IMR-90 (cell line): ENCODE measurements around the gene DNAJC30. TPM values are rescaled to one million over a fixed set of nuclear protein-coding genes. Genes with fewer than 3 reads are reported as not detected.

Source experiments
- ATAC-seq: fragments of 200-7000 bp; cut with Tn5 transposase; 2 replicates; pipeline ENCODE4 v1.9.1; 2020; ENCODE audit warnings: low read depth, mild to moderate bottlenecking, moderate library complexity
- BruUV-seq: library from RNA; stranded (reverse); fragments of 400-500 nt; replicated peaks from 2 replicates; lab custom pipeline; 2021; lab: Mats Ljungman, UMichigan
- CTCF ChIA-PET: fragments of 300-600 bp; formaldehyde crosslinking; extraction: SDS; loops from one replicate; lab custom pipeline; 2021; ENCODE audit warnings: antibody characterized with exemption; lab: Yijun Ruan, JAX
- POLR2A ChIA-PET: fragments of 300-600 bp; sonication (Branson Sonifier 250); formaldehyde crosslinking; loops from one replicate; lab custom pipeline; 2022; ENCODE audit warnings: antibody characterized with exemption; ENCODE audit not compliant: unreplicated experiment; lab: Charles Lee
- DNase-seq: peaks from one replicate; pipeline ENCODE4 v3.0.0; 2013
- H2AFZ ChIP-seq: replicated peaks from 2 replicates; pipeline ENCODE3; 2013; ENCODE audit warnings: low read length, mild to moderate bottlenecking; ENCODE audit not compliant: poor library complexity
- H2AK5ac ChIP-seq: 2 replicates; pipeline ENCODE4 v1.6.1; 2013; ENCODE audit warnings: low read depth, low read length, inconsistent platforms
- H2AK9ac ChIP-seq: replicated peaks from 2 replicates; pipeline ENCODE3; 2013; ENCODE audit warnings: mild to moderate bottlenecking, low read depth, low read length, moderate library complexity; ENCODE audit not compliant: poor library complexity
- H2BK120ac ChIP-seq: 2 replicates; pipeline ENCODE4 v1.6.1; 2013; ENCODE audit warnings: low read depth, low read length, inconsistent platforms
- H2BK15ac ChIP-seq: 3 replicates; pipeline ENCODE4 v1.6.1; 2013; ENCODE audit warnings: low read depth, low read length, inconsistent platforms
- H2BK20ac ChIP-seq: 2 replicates; pipeline ENCODE4 v1.6.1; 2013; ENCODE audit warnings: low read depth, mild to moderate bottlenecking, inconsistent platforms, low read length, moderate library complexity
- H2BK5ac ChIP-seq: 2 replicates; pipeline ENCODE4 v1.6.1; 2013; ENCODE audit warnings: mild to moderate bottlenecking, low read depth, low read length, inconsistent platforms; ENCODE audit not compliant: poor library complexity, severe bottlenecking
- H3K14ac ChIP-seq: replicated peaks from 2 replicates; pipeline ENCODE4 v1.6.1; 2013; ENCODE audit warnings: low read depth, low read length, inconsistent platforms
- H3K18ac ChIP-seq: 2 replicates; pipeline ENCODE4 v1.6.1; 2013; ENCODE audit warnings: low read depth, low read length, control low read depth
- H3K23ac ChIP-seq: 2 replicates; pipeline ENCODE4 v1.6.1; 2013; ENCODE audit warnings: low read depth, low read length, inconsistent platforms
- H3K27ac ChIP-seq: 2 replicates; pipeline ENCODE4 v1.5.1; 2013; ENCODE audit warnings: mild to moderate bottlenecking, control low read depth, low read length; ENCODE audit not compliant: insufficient read depth
- H3K27me3 ChIP-seq: 2 replicates; pipeline ENCODE4 v1.6.1; 2013; ENCODE audit warnings: low read length; ENCODE audit not compliant: control insufficient read depth, insufficient read depth
- H3K36me3 ChIP-seq: 2 replicates; pipeline ENCODE4 v1.6.1; 2013; ENCODE audit warnings: low read length, mixed read lengths; ENCODE audit not compliant: control insufficient read depth, insufficient read depth
- H3K4ac ChIP-seq: 2 replicates; pipeline ENCODE4 v1.6.1; 2013; ENCODE audit warnings: low read depth, low read length, inconsistent platforms
- H3K4me1 ChIP-seq: 2 replicates; pipeline ENCODE4 v1.6.1; 2013; ENCODE audit warnings: low read length, mixed read lengths; ENCODE audit not compliant: control insufficient read depth, insufficient read depth
- H3K4me2 ChIP-seq: 2 replicates; pipeline ENCODE4 v1.6.1; 2013; ENCODE audit warnings: low read depth, mild to moderate bottlenecking, control low read depth, low read length, moderate library complexity
- H3K4me3 ChIP-seq: 2 replicates; pipeline ENCODE4 v1.5.1; 2013; ENCODE audit warnings: low read depth, mild to moderate bottlenecking, control low read depth, low read length, moderate library complexity; ENCODE audit not compliant: insufficient read depth
- H3K56ac ChIP-seq: 2 replicates; pipeline ENCODE4 v1.6.1; 2013; ENCODE audit warnings: low read length, inconsistent platforms; ENCODE audit not compliant: insufficient read depth; ENCODE audit errors: extremely low read depth
- H3K79me1 ChIP-seq, 2 experiments: 2 replicates each; pipeline ENCODE4 v1.6.1; 2013; ENCODE audit warnings: low read length in 2 of 2, inconsistent platforms in 1 of 2, low read depth in 1 of 2
- H3K9ac ChIP-seq: 2 replicates; pipeline ENCODE4 v1.6.1; 2013; ENCODE audit warnings: low read depth, low read length, control low read depth
- H3K9me1 ChIP-seq: 2 replicates; pipeline ENCODE4 v1.6.1; 2013; ENCODE audit warnings: low read length, inconsistent platforms; ENCODE audit not compliant: insufficient read depth
- H3K9me3 ChIP-seq: 2 replicates; pipeline ENCODE4 v1.6.1; 2013; ENCODE audit warnings: low read length; ENCODE audit not compliant: control insufficient read depth, insufficient read depth
- H4K20me1 ChIP-seq: 2 replicates; pipeline ENCODE4 v1.6.1; 2013; ENCODE audit warnings: low read length, inconsistent platforms; ENCODE audit not compliant: insufficient read depth
- H4K5ac ChIP-seq: 2 replicates; pipeline ENCODE4 v1.6.1; 2013; ENCODE audit warnings: mild to moderate bottlenecking, low read depth, low read length, control low read depth
- H4K8ac ChIP-seq, 2 experiments: 2 replicates each; pipeline ENCODE4 v1.6.1; 2013; ENCODE audit warnings: low read depth in 2 of 2, low read length in 2 of 2, control low read depth in 1 of 2, inconsistent platforms in 1 of 2
- H4K91ac ChIP-seq: 2 replicates; pipeline ENCODE4 v1.6.1; 2013; ENCODE audit warnings: low read depth, low read length, inconsistent platforms; ENCODE audit not compliant: insufficient read depth
- BHLHE40 ChIP-seq: fragments of 150-350 bp; IDR thresholded peaks from 2 replicates; pipeline ENCODE4 v1.6.1; 2016; ENCODE audit warnings: mild to moderate bottlenecking, low read depth, low read length
- CEBPB ChIP-seq: IDR thresholded peaks from 2 replicates; pipeline ENCODE4 v1.6.1; 2012; ENCODE audit warnings: low read depth, low read length, improper control_type of control experiment
- CHD1 ChIP-seq: IDR thresholded peaks from 2 replicates; pipeline ENCODE4 v1.6.1; 2012; ENCODE audit warnings: low read depth, low read length, improper control_type of control experiment
- CTCF ChIP-seq: conservative IDR thresholded peaks from 2 replicates; pipeline ENCODE4 v1.5.1; 2012; ENCODE audit warnings: mild to moderate bottlenecking, low read depth, low read length, improper control_type of control experiment
- MAFK ChIP-seq: IDR thresholded peaks from 2 replicates; pipeline ENCODE4 v1.6.1; 2012; ENCODE audit warnings: low read depth, low read length, improper control_type of control experiment
- MAZ ChIP-seq: IDR thresholded peaks from 2 replicates; pipeline ENCODE4 v1.6.1; 2012; ENCODE audit warnings: low read depth, mild to moderate bottlenecking, low read length, improper control_type of control experiment, moderate library complexity, borderline replicate concordance
- MXI1 ChIP-seq: IDR thresholded peaks from 2 replicates; pipeline ENCODE4 v1.6.1; 2012; ENCODE audit warnings: low read depth, mild to moderate bottlenecking, low read length, moderate library complexity, borderline replicate concordance
- NFE2L2 ChIP-seq: fragments of 150-350 bp; IDR thresholded peaks from 2 replicates; pipeline ENCODE4 v1.6.1; 2016; ENCODE audit warnings: low read depth, mild to moderate bottlenecking, low read length
- POLR2A ChIP-seq: IDR thresholded peaks from 2 replicates; pipeline ENCODE4 v1.6.1; 2012; ENCODE audit warnings: mild to moderate bottlenecking, low read depth, low read length
- RAD21 ChIP-seq: IDR thresholded peaks from 2 replicates; pipeline ENCODE4 v1.6.1; 2012; ENCODE audit warnings: low read length, improper control_type of control experiment
- RCOR1 ChIP-seq: IDR thresholded peaks from 2 replicates; pipeline ENCODE4 v1.6.1; 2012; ENCODE audit warnings: mild to moderate bottlenecking, low read length, improper control_type of control experiment; ENCODE audit not compliant: insufficient replicate concordance
- USF2 ChIP-seq: fragments of 150-350 bp; IDR thresholded peaks from 2 replicates; pipeline ENCODE4 v1.6.1; 2017; ENCODE audit warnings: mild to moderate bottlenecking, antibody characterized with exemption, low read length, low read depth
- WGBS, 2 experiments: methylation state at CpG; one replicate each; pipeline versions ENCODE4 v1.1.5 to v1.1.7; 2013; ENCODE audit warnings: missing lambda C conversion rate in 2 of 2; ENCODE audit not compliant: insufficient read length in 1 of 2; ENCODE audit errors: extremely low coverage in 2 of 2; 5-methylcytosine and 5-hydroxymethylcytosine counted together
- dilution Hi-C: fragments of 300-500 bp; cut with HindIII; formaldehyde crosslinking; loops from one replicate; pipeline ENCODE4 v1.14.3; 2018; ENCODE audit warnings: low sequenced_read_pairs; ENCODE audit not compliant: unreplicated experiment
- in situ Hi-C: fragments of 300-500 bp; cut with MboI; formaldehyde crosslinking; loops from 3 replicates; pipeline ENCODE4 v1.14.3; 2019; ENCODE audit warnings: low sequenced_read_pairs, inconsistent platforms, mixed read lengths
- intact Hi-C: fragments of 100-400 bp; cut with micrococcal nuclease; formaldehyde crosslinking; loops from 2 replicates; pipeline ENCODE4 v1.10.0; 2022
- polyA plus RNA-seq, 3 experiments: library from polyadenylated mRNA; depleted of rRNA; stranded (reverse); fragments of >200 nt; gene quantifications; 2 replicates each; pipeline ENCODE4 v1.2.3, GENCODE V29; 2012; ENCODE audit warnings: low replicate concordance in 1 of 3
- total RNA-seq: library from RNA; depleted of rRNA; stranded (reverse); fragments of >200 nt; gene quantifications from 2 replicates; pipeline ENCODE4 v1.2.3, GENCODE V29; 2012

DNAJC30 gene
- total and polyA plus RNA-seq, 2 of the 4 experiments (the other 2 are of a cell fraction): 1.6 to 9.0 TPM

- Histone ChIP-seq H2AFZ (peak overlapping the region; percentile 95), H2BK120ac (no peak overlapping the region), H2BK5ac (no peak overlapping the region), H3K9me1 (0 out of 2 replicates have a peak, but pooled peaks cover 2% of the 10 kb centered on the region), H3K9me3 (no peaks in the 10 kb centered on the region; the same call in 1 of the 2 replicates), H3K4me1 (no peaks in the 10 kb centered on the region; the same call in 1 of the 2 replicates), H3K27me3 (peaks cover 3% of the 10 kb centered on the region; the same call in 1 of the 2 replicates), H3K18ac (no peak overlapping the region; the same call in 1 of the 2 replicates), H3K56ac (no peak overlapping the region), H4K20me1 (no peaks in the 10 kb centered on the region), H4K91ac (no peak overlapping the region), H3K4ac (0 out of 2 replicates have a peak overlapping the region, but pooled peaks have one; percentile 24), H2BK15ac (no peak overlapping the region), H2BK20ac (no peak overlapping the region), H2AK9ac (peak overlapping the region; percentile 91), H3K14ac (peak overlapping the region; percentile 73), H3K4me3 (peak overlapping the region; percentile 84), H3K27ac (peak overlapping the region; percentile 14), H3K79me1 (peaks cover 0 to 9% of the 10 kb centered on the region in 2 experiments; a peak in 1 of 4 replicates), H2AK5ac (no peak overlapping the region), H4K5ac (0 out of 2 replicates have a peak overlapping the region, but pooled peaks have one; percentile 35), H3K23ac (peak overlapping the region; percentile 74; the same call in 1 of the 2 replicates), H3K9ac (peak overlapping the region; percentile 84), H4K8ac (peak overlapping the region in 1 of 2 experiments; percentile 36; a peak in 2 of 4 replicates), H3K36me3 (peaks cover 8% of the 10 kb centered on the region; the same call in 1 of the 2 replicates), H3K4me2 (peak overlapping the region; percentile 82)
- dilution Hi-C loops: no loop called here
- peak; percentile 11 for ATAC-seq
- ChIA-PET CTCF (interaction anchor here (0.6 to 0.7 kb wide), 5 partner anchors 34 to 186 kb away, joined by 3 read pairs; no protein-coding TSS in a partner anchor), POLR2A (no interaction called here)
- DNase-seq: no peak
- intact Hi-C loops: loop anchor here (5.0 kb wide), 3 partner anchors 41 to 146 kb away; partner anchors contain the start of genes BAZ1B and STX1A
- WGBS, 2 experiments: 2% methylated on average over 11 of the region's 52 CpGs; no CpG with 5 or more reads in 1 of the 2 experiments
- TF ChIP-seq CTCF (no peak), CEBPB (no peak), BHLHE40 (no peak), MAFK (no peak), NFE2L2 (no peak), RCOR1 (no peak), USF2 (no peak), CHD1 (no peak), POLR2A (no peak), RAD21 (no peak), MXI1 (no peak), MAZ (no peak)
- in situ Hi-C loops: no loop called here
- BruUV-seq: no TSS peak
Measured at GRCh38 chr7:73668103-73668885, 15.0 kb downstream of the DNAJC30 start.
